K562 (cell line): ENCODE measurements around the gene ECD. TPM values are rescaled to one million over a fixed set of nuclear protein-coding genes. Genes with fewer than 3 reads are reported as not detected.

ENCODE experiments used
- ATAC-seq: fragments of 200-7000 bp; cut with Tn5 transposase; 3 replicates; pipeline ENCODE4 v1.9.1; 2020; ENCODE audit warnings: moderate library complexity
- BruUV-seq: library from RNA; stranded (reverse); fragments of 400-500 nt; replicated peaks from 2 replicates; lab custom pipeline; 2021; lab: Mats Ljungman, UMichigan
- CTCF ChIA-PET: fragments of 300-600 bp; formaldehyde crosslinking; extraction: SDS; loops from one replicate; lab custom pipeline; 2021; ENCODE audit warnings: low intra/inter-chr PET ratio; lab: Yijun Ruan, JAX
- POLR2A ChIA-PET: fragments of 300-600, 350-650 bp; sonication (Branson Sonifier 250); formaldehyde crosslinking; extraction: SDS; loops from one replicate; lab custom pipeline; 2021; ENCODE audit warnings: antibody characterized with exemption, inconsistent platforms; lab: Yijun Ruan, JAX
- DNase-seq, 4 experiments: peaks; one replicate each; pipeline versions ENCODE4 v3.0.0 to v3.0.0-alpha.2; 2011 to 2018; ENCODE audit warnings: low spot score in 3 of 4, mixed read lengths in 3 of 4; ENCODE audit errors: extremely low read depth in 1 of 4
- FAIRE-seq: peaks from 2 replicates; lab custom pipeline; 2011; peaks lifted over from hg19 to GRCh38; lab: Jason Lieb, UNC
- H2AFZ ChIP-seq: 2 replicates; pipeline ENCODE4 v1.6.0; 2011; ENCODE audit warnings: low read depth, low read length, control low read depth, inconsistent platforms
- H3K27ac ChIP-seq: fragments of 200-600 bp; 3 replicates; pipeline ENCODE4 v1.8.0; 2011; ENCODE audit warnings: low read depth, mild to moderate bottlenecking, control low read depth, inconsistent platforms, low read length, moderate library complexity, mixed read lengths; ENCODE audit errors: extremely low read depth
- H3K27me3 ChIP-seq, 2 experiments: fragments of 300-600 bp in 1 of 2; 2 replicates in 1 of 2; 3 replicates in 1 of 2; pipeline versions ENCODE4 v1.6.0 to v1.8.0; 2011; ENCODE audit warnings: inconsistent platforms in 2 of 2, low read length in 2 of 2, mild to moderate bottlenecking in 1 of 2, mixed read lengths in 1 of 2, moderate library complexity in 1 of 2; ENCODE audit not compliant: control insufficient read depth in 2 of 2, insufficient read depth in 2 of 2
- H3K36me3 ChIP-seq: fragments of 300-600 bp; 3 replicates; pipeline ENCODE4 v1.8.0; 2011; ENCODE audit warnings: mild to moderate bottlenecking, low read length, inconsistent platforms; ENCODE audit not compliant: control insufficient read depth, insufficient read depth
- H3K4me1 ChIP-seq, 2 experiments: fragments of 200-600 bp in 1 of 2; replicated peaks in 1 of 2; 2 replicates in 1 of 2; 3 replicates in 1 of 2; pipeline versions ENCODE4 v1.5.1 to v1.8.0; 2011; ENCODE audit warnings: inconsistent platforms in 2 of 2, low read length in 2 of 2, mild to moderate bottlenecking in 1 of 2, mixed read lengths in 1 of 2, moderate library complexity in 1 of 2; ENCODE audit not compliant: control insufficient read depth in 2 of 2, insufficient read depth in 2 of 2
- H3K4me2 ChIP-seq: 2 replicates; pipeline ENCODE4 v1.6.1; 2011; ENCODE audit warnings: low read length, control low read depth, inconsistent platforms, mixed read lengths; ENCODE audit not compliant: insufficient read depth
- H3K4me3 ChIP-seq: fragments of 200-600 bp; sonication (generic), shearing (Covaris generic); 2 replicates; pipeline ENCODE4 v1.5.1; 2016; ENCODE audit warnings: control low read depth, inconsistent platforms
- H3K79me2 ChIP-seq: fragments of 200-600 bp; 3 replicates; pipeline ENCODE4 v1.8.0; 2011; ENCODE audit warnings: low read length, inconsistent platforms; ENCODE audit not compliant: control insufficient read depth, insufficient read depth
- H3K9ac ChIP-seq, 2 experiments: 2 replicates each; pipeline versions ENCODE4 v1.6.0 to v1.6.1; 2011; ENCODE audit warnings: low read depth in 2 of 2, low read length in 2 of 2, control low read depth in 1 of 2, inconsistent platforms in 1 of 2, mild to moderate bottlenecking in 1 of 2, mixed read lengths in 1 of 2; ENCODE audit not compliant: insufficient read depth in 1 of 2
- H3K9me1 ChIP-seq: one replicate; pipeline ENCODE4 v1.6.0; 2011; ENCODE audit warnings: inconsistent platforms, mild to moderate bottlenecking, low read length, moderate library complexity; ENCODE audit not compliant: control insufficient read depth, insufficient read depth
- H3K9me3 ChIP-seq: replicated peaks from 2 replicates; pipeline ENCODE4 v1.5.1; 2011; ENCODE audit warnings: low read depth, low read length, inconsistent platforms; ENCODE audit not compliant: control insufficient read depth, insufficient read depth
- H4K20me1 ChIP-seq: replicated peaks from 2 replicates; pipeline ENCODE4 v1.6.1; 2011; ENCODE audit warnings: low read length, inconsistent platforms, mixed read lengths; ENCODE audit not compliant: control insufficient read depth, insufficient read depth
- HINFP ChIP-seq: fragments of 450-650 bp; conservative IDR thresholded peaks from 2 replicates; pipeline ENCODE4 v1.6.1; 2016; ENCODE audit warnings: missing genetic modification characterization, low read depth, mild to moderate bottlenecking, control low read depth, missing compliant biosample characterization
- KAT8 ChIP-seq: fragments of 450-650 bp; IDR thresholded peaks from 2 replicates; pipeline ENCODE4 v1.6.1; 2016; ENCODE audit warnings: low read depth, mild to moderate bottlenecking
- RBM15 ChIP-seq: fragments of 200-400 bp; formaldehyde crosslinking; IDR thresholded peaks from 2 replicates; pipeline ENCODE4 v1.6.1; 2018; ENCODE audit warnings: mild to moderate bottlenecking, low read length, moderate library complexity; ENCODE audit not compliant: insufficient read depth
- RHOXF2B ChIP-seq: fragments of 250-450 bp; sonication (Bioruptor Pico); conservative IDR thresholded peaks from 2 replicates; pipeline ENCODE4 v1.5.1; 2021
- ZFP30 ChIP-seq: fragments of 250-450 bp; sonication (Bioruptor Pico); IDR thresholded peaks from 2 replicates; pipeline ENCODE4 v1.8.0; 2022; ENCODE audit warnings: moderate library complexity, mild to moderate bottlenecking, inconsistent platforms, borderline replicate concordance
- ZNF584 ChIP-seq: fragments of 200-800 bp; sonication (Bioruptor generic); IDR thresholded peaks from 2 replicates; pipeline ENCODE4 v1.6.1; 2016; ENCODE audit warnings: low read depth, mild to moderate bottlenecking, missing genetic modification characterization, missing compliant biosample characterization
- WGBS: fragments of 100-300 bp; shearing (Covaris generic); methylation state at CpG from one replicate; pipeline ENCODE4 v1.1.6; 2016; ENCODE audit warnings: low coverage, mixed read lengths; ENCODE audit not compliant: insufficient coverage; ENCODE audit errors: missing lambda C conversion rate; 5-methylcytosine and 5-hydroxymethylcytosine counted together
- in situ Hi-C: fragments of 300-500 bp; cut with MboI; formaldehyde crosslinking; loops from 4 replicates; pipeline ENCODE4 v1.15.0; 2018; ENCODE audit warnings: inconsistent platforms, mixed read lengths
- intact Hi-C: fragments of 100-400 bp; cut with micrococcal nuclease; formaldehyde crosslinking; loops from 2 replicates; pipeline ENCODE4 v1.14.2; 2022
- polyA plus RNA-seq, 8 experiments: library from polyadenylated mRNA; depleted of rRNA in 4 of 8; stranded (reverse) in 5 of 8; unstranded in 3 of 8; fragments of >200 nt; fragmentation: Nextera tagmentation in 2 of 8; fragmentation: Illumina TruSeq in 1 of 8; extraction: Ambion mirVana in 2 of 8; extraction: Trizol in 1 of 8; gene quantifications; 2 replicates each; pipeline versions ENCODE4 v1.2.1 to v1.2.3, GENCODE V29; 2011 to 2014; ENCODE audit warnings: inconsistent platforms in 1 of 8, missing spikeins in 1 of 8
- total RNA-seq, 7 experiments: library from RNA; depleted of rRNA in 6 of 7; stranded (reverse); fragments of >200 nt in 6 of 7; fragmentation: Illumina TruSeq in 2 of 7; extraction: Trizol in 2 of 7; gene quantifications; 2 replicates each; pipeline versions ENCODE4 v1.2.1 to v1.2.3, GENCODE V29; 2011 to 2021; ENCODE audit warnings: low replicate concordance in 1 of 7
- TF ChIP-seq, protein P1 (sequence below): fragments of 450-650 bp; formaldehyde crosslinking; IDR thresholded peaks from 2 replicates; pipeline ENCODE4 v1.4.0; 2020; ENCODE audit warnings: mild to moderate bottlenecking, mixed read lengths
- TF ChIP-seq, protein P2 (sequence below): fragments of 250-450 bp; sonication (Bioruptor Pico); IDR thresholded peaks from 2 replicates; pipeline ENCODE4 v1.8.0; 2022; ENCODE audit warnings: moderate library complexity, mild to moderate bottlenecking, inconsistent platforms

The ECD gene
- total and polyA plus RNA-seq, 9 of the 15 experiments (the other 6 are each of a cell fraction or from before 2014, with no cell fraction given): 33.5 to 79.9 (median 53.2) TPM

DNA sequence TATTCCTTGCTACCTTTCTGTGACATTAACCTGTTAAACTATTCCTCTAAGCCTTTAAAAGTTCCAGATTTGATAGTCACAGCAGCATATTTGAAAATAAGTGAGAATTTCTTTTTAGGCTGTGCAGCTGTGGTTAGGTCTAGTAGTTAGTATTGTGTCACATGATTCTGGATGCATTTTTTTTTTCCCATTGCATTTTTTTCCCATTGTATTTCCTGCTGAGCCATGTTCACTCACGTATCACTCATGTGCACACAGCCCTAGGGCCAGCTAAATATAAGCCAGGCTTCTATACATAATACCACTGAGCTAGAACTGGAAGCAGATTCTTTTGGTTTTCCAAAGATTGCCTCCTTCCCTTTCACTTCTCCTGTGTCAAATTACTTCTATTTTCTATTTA is 41.9 kb upstream of the ECD start:
- Histone ChIP-seq H3K4me1 (peaks cover 0 to 10% of the 10 kb centered on the region in 2 experiments; a peak in 2 of 5 replicates), H3K9ac (no peak overlapping the region), H3K36me3 (no peaks in the 10 kb centered on the region), H3K27me3 (no peaks in the 10 kb centered on the region), H2AFZ (no peak overlapping the region), H3K4me2 (no peak overlapping the region), H3K27ac (no peak overlapping the region), H4K20me1 (no peaks in the 10 kb centered on the region), H3K9me1 (no peaks in the 10 kb centered on the region), H3K79me2 (no peaks in the 10 kb centered on the region)
- WGBS: 42% methylated on average over 1 of the region's 1 CpG
- intact Hi-C loops: no loop called here
- ChIA-PET POLR2A (interaction anchor here (0.5 to 1.0 kb wide), 3 partner anchors 99 to 406 kb away, joined by 3 to 5 read pairs (median 3); partner anchors contain the start of gene NUDT13), CTCF (no interaction called here)
- no TSS peak for BruUV-seq
- no peak for DNase-seq
- in situ Hi-C loops: no loop called here
- TF ChIP-seq, protein P1, sequence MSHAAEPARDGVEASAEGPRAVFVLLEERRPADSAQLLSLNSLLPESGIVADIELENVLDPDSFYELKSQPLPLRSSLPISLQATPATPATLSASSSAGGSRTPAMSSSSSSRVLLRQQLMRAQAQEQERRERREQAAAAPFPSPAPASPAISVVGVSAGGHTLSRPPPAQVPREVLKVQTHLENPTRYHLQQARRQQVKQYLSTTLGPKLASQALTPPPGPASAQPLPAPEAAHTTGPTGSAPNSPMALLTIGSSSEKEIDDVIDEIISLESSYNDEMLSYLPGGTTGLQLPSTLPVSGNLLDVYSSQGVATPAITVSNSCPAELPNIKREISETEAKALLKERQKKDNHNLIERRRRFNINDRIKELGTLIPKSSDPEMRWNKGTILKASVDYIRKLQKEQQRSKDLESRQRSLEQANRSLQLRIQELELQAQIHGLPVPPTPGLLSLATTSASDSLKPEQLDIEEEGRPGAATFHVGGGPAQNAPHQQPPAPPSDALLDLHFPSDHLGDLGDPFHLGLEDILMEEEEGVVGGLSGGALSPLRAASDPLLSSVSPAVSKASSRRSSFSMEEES: peak; percentile 54
- no peak for TF ChIP-seq ZFP30 (CRISPR knock-in tag)
- TF ChIP-seq, all 486 proteins: peak for 1
- Histone ChIP-seq H3K9me3 (no peaks in the 10 kb centered on the region; the same call in 1 of the 2 replicates), H3K4me3 (no peak overlapping the region)
- ATAC-seq (no peak), FAIRE-seq (peak; percentile 59)

GRCh38 chr10:73207883-73208282 is 40.1 kb upstream of the ECD start:
- ChIA-PET CTCF (no interaction called here), POLR2A (interaction anchor here (1.4 to 2.3 kb wide), 2 partner anchors 12 to 32 kb away, joined by 3 to 5 read pairs; no protein-coding TSS in a partner anchor)
- no peak for DNase-seq
- in situ Hi-C loops: no loop called here
- H3K9ac ChIP-seq: no peak overlapping the region
- no peaks in the 10 kb centered on the region; the same call in 1 of the 2 replicates for H3K9me3 ChIP-seq
- no peaks in the 10 kb centered on the region for H4K20me1 ChIP-seq
- no peak for FAIRE-seq
- no peak overlapping the region for H3K4me2 ChIP-seq
- H3K9me1 ChIP-seq: no peaks in the 10 kb centered on the region
- no TSS peak for BruUV-seq
- intact Hi-C loops: no loop called here
- H3K36me3 ChIP-seq: no peaks in the 10 kb centered on the region
- 40% methylated on average over 2 of the region's 2 CpGs for WGBS
- H3K79me2 ChIP-seq: no peaks in the 10 kb centered on the region
- H3K4me1 ChIP-seq: peaks cover 0 to 10% of the 10 kb centered on the region in 2 experiments; a peak in 2 of 5 replicates
- H3K27ac ChIP-seq: no peak overlapping the region
- no peak overlapping the region for H3K4me3 ChIP-seq
- H2AFZ ChIP-seq: no peak overlapping the region
- H3K27me3 ChIP-seq: no peaks in the 10 kb centered on the region
- ATAC-seq: peak; percentile 55; the same call in 2 of the 3 replicates
- TF ChIP-seq HINFP (tag) (no peak), ZNF584 (no peak), RHOXF2B (no peak), RBM15 (no peak), KAT8 (no peak)
- TF ChIP-seq, protein P2, sequence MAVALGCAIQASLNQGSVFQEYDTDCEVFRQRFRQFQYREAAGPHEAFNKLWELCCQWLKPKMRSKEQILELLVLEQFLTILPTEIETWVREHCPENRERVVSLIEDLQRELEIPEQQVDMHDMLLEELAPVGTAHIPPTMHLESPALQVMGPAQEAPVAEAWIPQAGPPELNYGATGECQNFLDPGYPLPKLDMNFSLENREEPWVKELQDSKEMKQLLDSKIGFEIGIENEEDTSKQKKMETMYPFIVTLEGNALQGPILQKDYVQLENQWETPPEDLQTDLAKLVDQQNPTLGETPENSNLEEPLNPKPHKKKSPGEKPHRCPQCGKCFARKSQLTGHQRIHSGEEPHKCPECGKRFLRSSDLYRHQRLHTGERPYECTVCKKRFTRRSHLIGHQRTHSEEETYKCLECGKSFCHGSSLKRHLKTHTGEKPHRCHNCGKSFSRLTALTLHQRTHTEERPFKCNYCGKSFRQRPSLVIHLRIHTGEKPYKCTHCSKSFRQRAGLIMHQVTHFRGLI (CRISPR knock-in tag): no peak
